Measurements from ENCODE around the gene PRKCZ. TPM values are rescaled to one million over a fixed set of nuclear protein-coding genes. Genes with fewer than 3 reads are reported as not detected.
A peak's percentile ranks its signal among the peaks of the same experiment; 100 is the strongest.

PRKCZ gene
- polyA plus RNA-seq, 3 donors = 0.74 to 1.9 (median 1.4) TPM

DNA sequence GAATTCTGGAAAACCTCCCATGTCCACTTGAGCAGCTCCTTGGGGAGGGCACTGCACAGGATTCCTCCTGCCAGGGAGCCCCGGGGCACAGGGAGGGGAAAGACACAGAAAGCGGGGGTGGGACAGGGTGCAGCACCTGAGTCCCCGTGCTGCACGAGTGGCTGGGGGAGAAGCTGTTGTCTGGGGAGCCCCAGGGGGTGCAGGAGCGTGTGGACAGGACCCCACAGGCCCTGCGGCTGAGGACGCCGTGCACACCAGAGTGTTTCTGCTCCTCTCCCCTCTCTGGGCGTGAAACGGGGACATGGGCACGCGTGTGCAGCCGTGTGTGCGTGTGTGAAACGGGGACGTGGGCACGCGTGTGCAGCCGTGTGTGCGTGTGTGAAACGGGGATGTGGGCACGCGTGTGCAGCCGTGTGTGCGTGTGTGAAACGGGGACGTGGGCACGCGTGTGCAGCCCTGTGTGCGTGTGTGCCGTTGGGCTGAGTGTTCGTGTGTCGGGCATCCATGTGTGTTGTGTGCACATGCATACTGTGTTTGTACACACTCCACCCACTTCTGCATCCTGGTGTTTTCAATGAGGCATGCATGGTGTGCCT lies 122.4 kb downstream of the PRKCZ start:
- Histone ChIP-seq H3K27ac (ENCODE audit: low read depth in 1 of 2, low read length in 2 of 2) (no peak overlapping the region), H3K9ac (ENCODE audit: insufficient read depth, low read length, poor library complexity, severe bottlenecking) (no peak overlapping the region), H3K27me3 (ENCODE audit: control insufficient read depth in 2 of 2, insufficient read depth in 2 of 2, low read length in 2 of 2) (no peaks in the 10 kb centered on the region), H3K4me1 (ENCODE audit: control insufficient read depth in 1 of 2, insufficient read depth in 2 of 2, low read length in 2 of 2) (peaks cover 14 to 15% of the 10 kb centered on the region in 2 donors), H3K79me2 (ENCODE audit: insufficient read depth, low read length) (no peaks in the 10 kb centered on the region), H3K9me3 (replicated peaks in 1 of 2; ENCODE audit: control insufficient read depth in 1 of 2, insufficient read depth in 1 of 2, low read length in 2 of 2) (no peaks in the 10 kb centered on the region), H3K4me2 (replicated peaks; ENCODE audit: extremely low read depth, low read length, poor library complexity, severe bottlenecking) (no peak overlapping the region), H3K4me3 (replicated peaks in 1 of 3; ENCODE audit: low read depth in 2 of 3, low read length in 3 of 3) (no peak overlapping the region), H3K36me3 (replicated peaks in 1 of 2; ENCODE audit: control insufficient read depth in 1 of 2, insufficient read depth in 2 of 2, low read length in 2 of 2) (no peaks in the 10 kb centered on the region), H2AFZ (ENCODE audit: insufficient read depth, low read depth, low read length, poor library complexity, severe bottlenecking) (no peak overlapping the region), H4K20me1 (ENCODE audit: insufficient read depth, low read length) (no peaks in the 10 kb centered on the region)
- H3K27me3 Mint-ChIP-seq (ENCODE audit: low read depth in 3 of 3) = peaks cover 1 to 3% (median 1%) of the 10 kb centered on the region in 3 donors
- intact Hi-C loops (cut with micrococcal nuclease) = loop anchor here (5.0 kb wide), 3 partner anchors 35 to 80 kb away; no protein-coding TSS in a partner anchor
- H3K36me3 Mint-ChIP-seq = peaks cover 0 to 6% of the 10 kb centered on the region in 2 donors
- no peak for DNase-seq
- TF ChIP-seq, protein P1, sequence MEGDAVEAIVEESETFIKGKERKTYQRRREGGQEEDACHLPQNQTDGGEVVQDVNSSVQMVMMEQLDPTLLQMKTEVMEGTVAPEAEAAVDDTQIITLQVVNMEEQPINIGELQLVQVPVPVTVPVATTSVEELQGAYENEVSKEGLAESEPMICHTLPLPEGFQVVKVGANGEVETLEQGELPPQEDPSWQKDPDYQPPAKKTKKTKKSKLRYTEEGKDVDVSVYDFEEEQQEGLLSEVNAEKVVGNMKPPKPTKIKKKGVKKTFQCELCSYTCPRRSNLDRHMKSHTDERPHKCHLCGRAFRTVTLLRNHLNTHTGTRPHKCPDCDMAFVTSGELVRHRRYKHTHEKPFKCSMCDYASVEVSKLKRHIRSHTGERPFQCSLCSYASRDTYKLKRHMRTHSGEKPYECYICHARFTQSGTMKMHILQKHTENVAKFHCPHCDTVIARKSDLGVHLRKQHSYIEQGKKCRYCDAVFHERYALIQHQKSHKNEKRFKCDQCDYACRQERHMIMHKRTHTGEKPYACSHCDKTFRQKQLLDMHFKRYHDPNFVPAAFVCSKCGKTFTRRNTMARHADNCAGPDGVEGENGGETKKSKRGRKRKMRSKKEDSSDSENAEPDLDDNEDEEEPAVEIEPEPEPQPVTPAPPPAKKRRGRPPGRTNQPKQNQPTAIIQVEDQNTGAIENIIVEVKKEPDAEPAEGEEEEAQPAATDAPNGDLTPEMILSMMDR (IDR thresholded peaks at IDR 0.05) = no peak
- H3K9me3 Mint-ChIP-seq = no peaks in the 10 kb centered on the region
- H3K4me1 Mint-ChIP-seq = peaks cover 18% of the 10 kb centered on the region
- WGBS (ENCODE audit: insufficient coverage) = 92% methylated on average over 20 of the region's 33 CpGs
- H3K27ac Mint-ChIP-seq = no peak overlapping the region
- H3K4me3 Mint-ChIP-seq = no peak overlapping the region

DNA sequence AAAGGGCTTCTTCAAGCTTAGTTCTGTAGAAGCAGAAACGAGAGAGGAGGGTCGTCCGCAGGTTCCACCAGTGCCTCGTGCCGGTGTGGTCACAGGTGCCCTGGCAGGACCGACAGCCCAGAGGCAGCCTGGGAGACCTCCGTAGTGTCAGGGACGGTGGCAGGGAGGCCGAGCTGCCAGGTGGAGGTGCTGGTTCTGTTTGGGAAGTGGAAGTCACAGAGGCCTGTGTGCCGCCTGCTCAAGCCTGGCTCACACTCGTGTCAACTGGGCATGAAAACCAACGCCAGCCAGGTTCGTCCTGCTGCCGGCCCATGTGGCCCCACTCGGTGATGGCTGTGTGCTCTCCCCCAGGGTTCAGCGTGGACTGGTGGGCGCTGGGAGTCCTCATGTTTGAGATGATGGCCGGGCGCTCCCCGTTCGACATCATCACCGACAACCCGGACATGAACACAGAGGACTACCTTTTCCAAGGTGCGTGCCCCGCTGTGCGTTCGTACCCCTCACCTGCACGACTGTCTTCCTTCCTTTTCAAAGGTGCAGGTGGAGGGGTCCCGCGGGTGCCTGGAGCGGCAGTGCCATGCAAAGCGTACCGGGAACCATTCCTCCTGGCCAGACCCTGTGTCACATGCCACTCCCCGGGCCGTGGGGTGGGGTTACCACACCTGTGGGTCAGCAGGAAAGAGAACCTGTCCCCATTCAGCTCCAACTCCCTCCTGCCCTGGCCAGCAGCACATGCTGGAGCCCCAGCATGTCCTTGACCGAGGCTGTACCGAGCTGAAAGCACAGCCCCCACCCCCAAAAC lies 123.5 kb downstream of the PRKCZ start:
- Mint-ChIP-seq H3K9me3 (no peaks in the 10 kb centered on the region), H3K27ac (no peak overlapping the region), H3K4me3 (no peak overlapping the region), H3K36me3 (peaks cover 4 to 12% of the 10 kb centered on the region in 2 donors), H3K4me1 (peaks cover 23% of the 10 kb centered on the region), H3K27me3 (ENCODE audit: low read depth in 3 of 3) (peaks cover 1 to 3% (median 1%) of the 10 kb centered on the region in 3 donors)
- H3K9me3 ChIP-seq (replicated peaks in 1 of 2; ENCODE audit: control insufficient read depth in 1 of 2, insufficient read depth in 1 of 2, low read length in 2 of 2) = no peaks in the 10 kb centered on the region
- H4K20me1 ChIP-seq (ENCODE audit: insufficient read depth, low read length) = no peaks in the 10 kb centered on the region
- TF ChIP-seq, protein P1 (IDR thresholded peaks at IDR 0.05) = no peak
- no peak overlapping the region for H3K27ac ChIP-seq (ENCODE audit: low read depth in 1 of 2, low read length in 2 of 2)
- intact Hi-C loops (cut with micrococcal nuclease) = loop anchor here (5.0 kb wide), 3 partner anchors 36 to 81 kb away; no protein-coding TSS in a partner anchor
- peak overlapping the region; percentile 59 for H2AFZ ChIP-seq (ENCODE audit: insufficient read depth, low read depth, low read length, poor library complexity, severe bottlenecking)
- H3K4me2 ChIP-seq (replicated peaks; ENCODE audit: extremely low read depth, low read length, poor library complexity, severe bottlenecking) = peak overlapping the region; percentile 53
- no peaks in the 10 kb centered on the region for H3K27me3 ChIP-seq (ENCODE audit: control insufficient read depth in 2 of 2, insufficient read depth in 2 of 2, low read length in 2 of 2)
- H3K36me3 ChIP-seq (replicated peaks in 1 of 2; ENCODE audit: control insufficient read depth in 1 of 2, insufficient read depth in 2 of 2, low read length in 2 of 2) = no peaks in the 10 kb centered on the region
- H3K79me2 ChIP-seq (ENCODE audit: insufficient read depth, low read length) = no peaks in the 10 kb centered on the region
- DNase-seq = no peak
- peak overlapping the region in 1 of 3 experiments; percentile 50 for H3K4me3 ChIP-seq (replicated peaks in 1 of 3; ENCODE audit: low read depth in 2 of 3, low read length in 3 of 3)
- WGBS (ENCODE audit: insufficient coverage) = 92% methylated on average over 30 of the region's 37 CpGs
- peaks cover 14 to 15% of the 10 kb centered on the region in 2 donors for H3K4me1 ChIP-seq (ENCODE audit: control insufficient read depth in 1 of 2, insufficient read depth in 2 of 2, low read length in 2 of 2)
- H3K9ac ChIP-seq (ENCODE audit: insufficient read depth, low read length, poor library complexity, severe bottlenecking) = no peak overlapping the region
